Measurements from ENCODE around the gene KCND3. TPM values are rescaled to one million over a fixed set of nuclear protein-coding genes. Genes with fewer than 3 reads are reported as not detected.

The KCND3 gene
- total RNA-seq, 1 donor from 2014 or later, result 3.7 TPM

- H3K27ac Mint-ChIP-seq (ENCODE audit: unreplicated experiment), result no peak overlapping the region
- TF ChIP-seq CTCF (IDR thresholded peaks at IDR 0.05; ENCODE audit: partially characterized antibody, unreplicated experiment), result no peak
- no peaks in the 10 kb centered on the region for H3K36me3 Mint-ChIP-seq (ENCODE audit: unreplicated experiment)
- H3K4me3 Mint-ChIP-seq (ENCODE audit: unreplicated experiment), result no peak overlapping the region
- DNase-seq, result no peak
- H3K9me3 Mint-ChIP-seq (ENCODE audit: unreplicated experiment), result peaks cover 21% of the 10 kb centered on the region
- H3K4me1 Mint-ChIP-seq (ENCODE audit: low read depth, unreplicated experiment), result peaks cover 43% of the 10 kb centered on the region
- H3K27me3 Mint-ChIP-seq (ENCODE audit: unreplicated experiment), result peaks cover 10% of the 10 kb centered on the region
These were observed 146.3 kb downstream of the KCND3 start for GRCh38 chr1:111843177-111843576.

DNA sequence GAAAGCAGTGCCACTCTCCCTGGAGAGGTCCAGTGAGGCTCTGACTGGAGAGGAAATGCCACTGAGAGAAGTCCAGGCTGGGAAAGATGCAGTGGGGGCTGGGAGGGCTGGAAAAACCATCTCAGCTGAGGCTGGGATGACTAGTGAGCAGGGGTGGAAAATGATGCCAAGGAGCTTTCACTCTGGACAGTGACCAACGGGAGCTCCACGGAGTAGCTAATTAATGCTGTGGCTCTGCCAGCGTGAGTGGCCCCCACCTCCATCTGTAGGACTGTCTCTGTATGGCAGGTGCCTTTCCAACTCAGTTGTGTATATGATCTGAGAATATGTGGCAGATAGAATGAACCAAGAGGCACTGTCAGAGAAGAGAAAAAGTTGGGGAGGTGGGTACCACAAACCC is 147.1 kb downstream of the KCND3 start:
- Mint-ChIP-seq H3K9me3 (ENCODE audit: unreplicated experiment) (peaks cover 18% of the 10 kb centered on the region), H3K4me3 (ENCODE audit: unreplicated experiment) (no peak overlapping the region), H3K36me3 (ENCODE audit: unreplicated experiment) (no peaks in the 10 kb centered on the region), H3K27me3 (ENCODE audit: unreplicated experiment) (peaks cover 8% of the 10 kb centered on the region), H3K27ac (ENCODE audit: unreplicated experiment) (no peak overlapping the region), H3K4me1 (ENCODE audit: low read depth, unreplicated experiment) (peaks cover 39% of the 10 kb centered on the region)
- DNase-seq, result no peak
- no peak for TF ChIP-seq CTCF (IDR thresholded peaks at IDR 0.05; ENCODE audit: partially characterized antibody, unreplicated experiment)

DNA sequence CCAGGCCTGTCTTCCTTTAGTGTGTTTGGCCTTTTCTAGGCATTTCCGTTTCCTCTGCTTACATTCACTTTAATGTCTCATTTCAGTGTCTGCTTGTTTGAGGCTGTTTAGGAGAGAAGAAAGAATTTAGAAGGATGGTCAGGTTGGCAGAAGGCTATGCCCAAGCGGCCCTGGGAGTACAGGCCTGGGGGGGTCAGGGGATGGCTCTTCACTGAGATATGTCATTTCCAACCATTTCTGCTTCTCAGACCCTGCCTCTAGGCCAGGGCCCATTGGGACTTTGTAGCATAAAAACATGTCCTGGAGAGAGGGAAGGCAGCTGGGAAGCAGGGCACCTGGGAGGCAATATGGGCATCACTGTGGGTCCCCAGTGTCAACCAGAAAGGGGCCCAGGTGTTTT is 147.7 kb downstream of the KCND3 start:
- H3K4me1 Mint-ChIP-seq (ENCODE audit: low read depth, unreplicated experiment), result peaks cover 33% of the 10 kb centered on the region
- peaks cover 13% of the 10 kb centered on the region for H3K9me3 Mint-ChIP-seq (ENCODE audit: unreplicated experiment)
- no peak for TF ChIP-seq CTCF (IDR thresholded peaks at IDR 0.05; ENCODE audit: partially characterized antibody, unreplicated experiment)
- H3K27me3 Mint-ChIP-seq (ENCODE audit: unreplicated experiment), result peaks cover 4% of the 10 kb centered on the region
- H3K27ac Mint-ChIP-seq (ENCODE audit: unreplicated experiment), result no peak overlapping the region
- DNase-seq, result no peak
- no peak overlapping the region for H3K4me3 Mint-ChIP-seq (ENCODE audit: unreplicated experiment)
- H3K36me3 Mint-ChIP-seq (ENCODE audit: unreplicated experiment), result no peaks in the 10 kb centered on the region

GRCh38 chr1:111841189-111841588 is 148.3 kb downstream of the KCND3 start:
- Mint-ChIP-seq H3K27ac (ENCODE audit: unreplicated experiment) (no peak overlapping the region), H3K36me3 (ENCODE audit: unreplicated experiment) (peaks cover 3% of the 10 kb centered on the region), H3K27me3 (ENCODE audit: unreplicated experiment) (peaks cover 4% of the 10 kb centered on the region), H3K9me3 (ENCODE audit: unreplicated experiment) (peaks cover 12% of the 10 kb centered on the region), H3K4me3 (ENCODE audit: unreplicated experiment) (no peak overlapping the region), H3K4me1 (ENCODE audit: low read depth, unreplicated experiment) (peaks cover 31% of the 10 kb centered on the region)
- no peak for DNase-seq
- TF ChIP-seq CTCF (IDR thresholded peaks at IDR 0.05; ENCODE audit: partially characterized antibody, unreplicated experiment), result no peak

- Mint-ChIP-seq H3K4me1 (ENCODE audit: low read depth, unreplicated experiment) (peaks cover 9% of the 10 kb centered on the region), H3K36me3 (ENCODE audit: unreplicated experiment) (peaks cover 6% of the 10 kb centered on the region), H3K4me3 (ENCODE audit: unreplicated experiment) (no peak overlapping the region), H3K27me3 (ENCODE audit: unreplicated experiment) (no peaks in the 10 kb centered on the region), H3K9me3 (ENCODE audit: unreplicated experiment) (no peaks in the 10 kb centered on the region), H3K27ac (ENCODE audit: unreplicated experiment) (no peak overlapping the region)
- TF ChIP-seq CTCF (IDR thresholded peaks at IDR 0.05; ENCODE audit: partially characterized antibody, unreplicated experiment), result no peak
- no peak for DNase-seq
These were observed 152.1 kb downstream of the KCND3 start for GRCh38 chr1:111837393-111837792.
